HEK293 (cell line): Measurements from ENCODE around the gene RPS6KA4.

ENCODE experiments used
- CTCF ChIA-PET: fragments of 350-600 bp; formaldehyde crosslinking; extraction: SDS; loops from one replicate; lab custom pipeline; 2021; ENCODE audit warnings: antibody characterized with exemption; lab: Yijun Ruan, JAX
- POLR2A ChIA-PET: fragments of 300-600 bp; formaldehyde crosslinking; extraction: SDS; loops from one replicate; lab custom pipeline; 2020; ENCODE audit warnings: antibody characterized with exemption, inconsistent platforms; lab: Yijun Ruan, JAX
- H3K27ac ChIP-seq: fragments of 200-500 bp; sonication (Bioruptor generic); 2 replicates; pipeline ENCODE4 v1.5.1; 2014; ENCODE audit warnings: low read depth, low read length, control low read depth, inconsistent platforms; ENCODE audit errors: extremely low read depth
- H3K36me3 ChIP-seq, 2 experiments: fragments of 200-500 bp in 1 of 2; sonication (Bioruptor generic) in 1 of 2; 1 replicate in 1 of 2; 2 replicates in 1 of 2; pipeline ENCODE4 v1.5.1; 2014 to 2017; ENCODE audit warnings: inconsistent platforms in 2 of 2, low read length in 2 of 2; ENCODE audit not compliant: control insufficient read depth in 2 of 2, insufficient read depth in 1 of 2
- H3K4me1 ChIP-seq: fragments of 200-500 bp; sonication (Bioruptor generic); 2 replicates; pipeline ENCODE4 v1.5.1; 2014; ENCODE audit warnings: mild to moderate bottlenecking, low read length, inconsistent platforms; ENCODE audit not compliant: control insufficient read depth, insufficient read depth
- H3K4me3 ChIP-seq: 2 replicates; pipeline ENCODE4 v1.5.1; 2011; ENCODE audit warnings: low read depth, mild to moderate bottlenecking, control low read depth, low read length, moderate library complexity
- H3K9me3 ChIP-seq: fragments of 200-500 bp; sonication (Bioruptor generic); 2 replicates; pipeline ENCODE4 v1.5.1; 2014; ENCODE audit warnings: low read depth, low read length, inconsistent platforms; ENCODE audit not compliant: control insufficient read depth, insufficient read depth
- IKZF3 ChIP-seq: fragments of 450-650 bp; IDR thresholded peaks from 2 replicates; pipeline ENCODE4 v1.5.0; 2018; ENCODE audit warnings: missing biosample characterization, mild to moderate bottlenecking, missing genetic modification characterization, moderate library complexity
- KLF1 ChIP-seq: fragments of 450-650 bp; formaldehyde crosslinking; IDR thresholded peaks from 2 replicates; pipeline ENCODE4 v1.5.1; 2016; ENCODE audit warnings: missing biosample characterization, missing genetic modification characterization
- KLF7 ChIP-seq: fragments of 450-650 bp; formaldehyde crosslinking; IDR thresholded peaks from 2 replicates; pipeline ENCODE4 v1.5.1; 2016; ENCODE audit warnings: missing biosample characterization, missing genetic modification characterization, borderline replicate concordance
- OSR2 ChIP-seq: fragments of 450-650 bp; formaldehyde crosslinking; IDR thresholded peaks from 2 replicates; pipeline ENCODE4 v1.5.1; 2016; ENCODE audit warnings: missing biosample characterization, missing genetic modification characterization
- PRDM10 ChIP-seq: fragments of 450-650 bp; formaldehyde crosslinking; IDR thresholded peaks from 2 replicates; pipeline ENCODE4 v1.5.1; 2016; ENCODE audit warnings: missing biosample characterization, missing genetic modification characterization
- SP3 ChIP-seq: fragments of 450-650 bp; formaldehyde crosslinking; IDR thresholded peaks from 2 replicates; pipeline ENCODE4 v1.5.1; 2016; ENCODE audit warnings: missing biosample characterization, missing genetic modification characterization
- TSHZ1 ChIP-seq: fragments of 450-650 bp; formaldehyde crosslinking; IDR thresholded peaks from 2 replicates; pipeline ENCODE4 v1.5.1; 2016; ENCODE audit warnings: missing biosample characterization, missing genetic modification characterization, borderline replicate concordance
- ZBTB1 ChIP-seq: fragments of 450-650 bp; formaldehyde crosslinking; IDR thresholded peaks from 2 replicates; pipeline ENCODE4 v1.5.1; 2016; ENCODE audit warnings: missing biosample characterization, missing genetic modification characterization
- ZNF132 ChIP-seq: fragments of 450-650 bp; formaldehyde crosslinking; IDR thresholded peaks from 2 replicates; pipeline ENCODE4 v1.5.1; 2017; ENCODE audit warnings: missing biosample characterization, missing genetic modification characterization, borderline replicate concordance
- ZNF148 ChIP-seq: fragments of 450-650 bp; formaldehyde crosslinking; IDR thresholded peaks from 2 replicates; pipeline ENCODE4 v1.5.0; 2017; ENCODE audit warnings: missing biosample characterization, missing genetic modification characterization, borderline replicate concordance
- ZNF23 ChIP-seq: fragments of 450-650 bp; formaldehyde crosslinking; IDR thresholded peaks from 2 replicates; pipeline ENCODE4 v1.5.1; 2016; ENCODE audit warnings: missing biosample characterization, missing genetic modification characterization, borderline replicate concordance
- ZNF366 ChIP-seq: fragments of 450-650 bp; formaldehyde crosslinking; conservative IDR thresholded peaks from 2 replicates; pipeline ENCODE4 v1.5.1; 2016; ENCODE audit warnings: missing biosample characterization, missing genetic modification characterization
- ZNF433 ChIP-seq: fragments of 450-650 bp; formaldehyde crosslinking; IDR thresholded peaks from 2 replicates; pipeline ENCODE4 v1.5.1; 2016; ENCODE audit warnings: missing biosample characterization, missing genetic modification characterization, low read depth
- ZNF48 ChIP-seq: fragments of 450-650 bp; formaldehyde crosslinking; IDR thresholded peaks from 2 replicates; pipeline ENCODE4 v1.5.1; 2016; ENCODE audit warnings: missing biosample characterization, missing genetic modification characterization
- ZNF513 ChIP-seq: fragments of 450-650 bp; IDR thresholded peaks from 2 replicates; pipeline ENCODE4 v1.5.1; 2018; ENCODE audit warnings: missing biosample characterization, missing genetic modification characterization
- ZNF549 ChIP-seq: fragments of 450-650 bp; IDR thresholded peaks from 2 replicates; pipeline ENCODE4 v1.5.1; 2018; ENCODE audit warnings: missing biosample characterization, missing genetic modification characterization, mild to moderate bottlenecking, inconsistent platforms, moderate library complexity
- ZNF571 ChIP-seq: fragments of 450-650 bp; formaldehyde crosslinking; IDR thresholded peaks from 2 replicates; pipeline ENCODE4 v1.5.0; 2017; ENCODE audit warnings: missing biosample characterization, missing genetic modification characterization
- ZNF610 ChIP-seq: fragments of 450-650 bp; formaldehyde crosslinking; IDR thresholded peaks from 2 replicates; pipeline ENCODE4 v1.5.1; 2016; ENCODE audit warnings: missing biosample characterization, missing genetic modification characterization, borderline replicate concordance
- ZNF837 ChIP-seq: fragments of 450-650 bp; formaldehyde crosslinking; IDR thresholded peaks from 2 replicates; pipeline ENCODE4 v1.5.1; 2016; ENCODE audit warnings: missing biosample characterization, missing genetic modification characterization
- TF ChIP-seq, protein P1 (sequence below): fragments of 450-650 bp; formaldehyde crosslinking; IDR thresholded peaks from 2 replicates; pipeline ENCODE4; 2016; ENCODE audit warnings: missing biosample characterization, missing genetic modification characterization

The RPS6KA4 gene

GRCh38 chr11:64390558-64390957 is 31.6 kb downstream of the RPS6KA4 start:
- no peak overlapping the region for H3K27ac ChIP-seq
- CTCF ChIA-PET, result interaction anchor here (0.5 kb wide), 1 partner anchor 100 kb away, joined by 3 read pairs; no protein-coding TSS in a partner anchor

DNA sequence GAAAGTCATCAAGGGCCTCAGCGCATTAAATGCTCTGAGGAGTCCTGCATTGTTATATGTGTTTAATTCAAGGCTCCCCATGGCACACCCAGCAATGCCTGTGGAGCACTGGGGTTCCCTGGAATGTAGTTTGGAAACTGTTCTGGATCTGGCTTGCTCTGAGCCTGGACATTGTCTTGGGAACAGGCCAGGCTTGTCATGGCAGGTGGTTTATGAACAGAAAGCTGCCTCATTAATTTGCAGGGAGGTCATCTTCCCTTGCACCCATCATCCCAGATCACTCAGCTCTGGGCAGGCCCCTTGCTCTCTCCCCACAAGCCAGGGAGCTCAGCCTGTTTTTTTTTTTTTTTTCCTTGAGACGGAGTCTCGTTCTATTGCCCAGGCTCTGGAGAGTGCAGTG is 32.9 kb downstream of the RPS6KA4 start:
- ChIA-PET POLR2A (no interaction called here), CTCF (no interaction called here)
- Histone ChIP-seq H3K4me1 (no peaks in the 10 kb centered on the region), H3K9me3 (no peaks in the 10 kb centered on the region), H3K36me3 (no peaks in the 10 kb centered on the region), H3K27ac (no peak overlapping the region), H3K4me3 (no peak overlapping the region)
- TF ChIP-seq ZNF366 (tag by site-specific recombination) (no peak), ZNF513 (tag by site-specific recombination) (no peak), ZBTB1 (tag by site-specific recombination) (no peak), ZNF48 (tag by site-specific recombination) (no peak), SP3 (tag by site-specific recombination) (no peak), ZNF571 (no peak), ZNF148 (no peak), ZNF610 (tag by site-specific recombination) (no peak), ZNF132 (tag by site-specific recombination) (no peak), ZNF433 (no peak), KLF7 (tag by site-specific recombination) (no peak), TSHZ1 (tag by site-specific recombination) (no peak), ZNF549 (tag by site-specific recombination) (no peak), ZNF837 (tag by site-specific recombination) (no peak), IKZF3 (tag by site-specific recombination) (no peak), OSR2 (no peak)
- TF ChIP-seq, protein P1, sequence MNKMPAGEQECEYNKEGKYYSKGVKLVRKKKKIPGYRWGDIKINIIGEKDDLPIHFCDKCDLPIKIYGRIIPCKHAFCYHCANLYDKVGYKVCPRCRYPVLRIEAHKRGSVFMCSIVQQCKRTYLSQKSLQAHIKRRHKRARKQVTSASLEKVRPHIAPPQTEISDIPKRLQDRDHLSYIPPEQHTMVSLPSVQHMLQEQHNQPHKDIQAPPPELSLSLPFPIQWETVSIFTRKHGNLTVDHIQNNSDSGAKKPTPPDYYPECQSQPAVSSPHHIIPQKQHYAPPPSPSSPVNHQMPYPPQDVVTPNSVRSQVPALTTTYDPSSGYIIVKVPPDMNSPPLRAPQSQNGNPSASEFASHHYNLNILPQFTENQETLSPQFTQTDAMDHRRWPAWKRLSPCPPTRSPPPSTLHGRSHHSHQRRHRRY, result no peak

More at GRCh38 chr11:64390558-64390957, 31.6 kb downstream of the RPS6KA4 start:
- H3K9me3 ChIP-seq, result no peaks in the 10 kb centered on the region
- POLR2A ChIA-PET, result interaction anchor here (0.6 kb wide), 1 partner anchor 13 kb away, joined by 4 read pairs; no protein-coding TSS in a partner anchor
- H3K4me1 ChIP-seq, result no peaks in the 10 kb centered on the region
- H3K4me3 ChIP-seq, result no peak overlapping the region
- TF ChIP-seq KLF1 (tag by site-specific recombination) (no peak), ZNF23 (tag by site-specific recombination) (no peak), PRDM10 (tag by site-specific recombination) (no peak)
- H3K36me3 ChIP-seq, result no peaks in the 10 kb centered on the region
